ENCODE data around the gene TTLL8.

Gene TTLL8

DNA sequence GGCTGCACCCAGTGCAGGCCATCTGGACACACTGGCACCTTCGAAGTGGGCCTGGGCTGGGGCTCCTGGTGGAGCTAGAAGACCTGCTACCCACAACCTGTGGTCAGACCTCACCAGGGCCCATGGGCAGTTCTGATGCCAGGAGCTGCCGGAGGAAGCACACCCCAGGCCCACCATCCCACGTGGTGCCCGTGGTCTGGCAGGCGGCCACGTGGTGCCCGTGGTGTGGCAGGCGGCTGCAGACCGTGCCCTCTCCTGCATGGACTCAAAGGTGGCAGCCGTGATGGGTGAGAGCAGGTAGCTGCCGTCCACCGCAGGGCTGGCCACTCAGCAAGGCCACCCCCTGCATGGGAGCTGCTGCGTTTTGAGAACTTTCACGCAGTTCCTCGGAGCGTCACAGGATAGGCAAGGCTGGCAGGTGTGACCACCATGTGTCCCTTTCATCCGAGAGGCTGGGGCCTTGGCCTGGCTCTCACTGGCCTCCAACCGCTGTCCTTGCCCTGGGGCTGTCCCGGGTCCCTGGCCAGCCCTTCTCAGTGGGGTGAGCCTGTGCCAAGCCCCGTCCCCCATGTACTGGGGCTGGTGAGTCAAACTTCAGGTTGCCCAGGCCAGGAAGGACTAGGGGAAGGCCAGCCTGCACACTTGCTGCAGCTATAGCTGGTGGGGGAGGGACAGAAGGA, 41.6 kb downstream of the TTLL8 start:
- no peak for FAIRE-seq

DNA sequence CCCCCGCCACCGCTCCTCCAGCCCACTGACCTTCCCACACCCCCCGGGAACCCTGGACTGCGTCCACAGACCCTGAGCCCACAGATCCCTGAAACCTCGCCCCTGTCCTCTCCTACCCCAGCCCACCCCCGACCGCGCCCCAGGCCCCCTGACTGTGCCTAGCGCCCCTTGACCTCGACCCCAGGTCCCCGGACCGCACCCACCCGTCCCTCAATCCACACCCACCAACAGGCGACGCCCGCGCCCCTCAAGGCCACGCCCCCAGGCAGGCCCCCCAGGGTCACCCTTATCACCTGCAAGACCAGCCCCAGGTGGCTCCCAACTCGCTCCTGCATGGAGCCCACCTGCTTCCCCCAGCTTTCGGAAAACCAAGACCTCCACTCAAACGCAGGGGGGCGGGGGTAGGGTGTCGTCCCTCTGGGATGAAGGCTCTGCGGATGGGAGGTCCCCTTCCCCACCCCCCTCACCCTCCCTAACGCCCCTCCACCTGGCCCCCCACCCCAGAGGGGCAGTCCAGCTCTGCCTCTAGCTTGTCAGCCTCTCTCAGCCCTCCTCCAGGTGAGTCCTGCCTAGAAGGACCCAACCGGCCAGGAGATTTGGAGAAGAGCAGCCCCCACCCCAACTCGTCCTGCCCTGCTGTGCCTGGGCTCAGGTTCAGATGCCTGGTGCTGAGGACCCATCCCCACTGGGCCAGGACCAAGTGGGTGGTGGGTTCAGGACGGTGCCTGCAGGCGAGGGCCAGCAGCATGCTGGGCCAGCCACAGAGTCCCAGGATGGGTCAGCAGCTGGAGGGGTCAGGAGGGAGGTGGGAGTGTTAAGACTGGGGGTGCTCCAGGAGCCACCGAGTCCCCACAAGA, 42.4 kb downstream of the TTLL8 start:
- FAIRE-seq: no peak

- FAIRE-seq: no peak
Observed at GRCh38 chr22:50014655-50015401, 43.3 kb downstream of the TTLL8 start.

DNA sequence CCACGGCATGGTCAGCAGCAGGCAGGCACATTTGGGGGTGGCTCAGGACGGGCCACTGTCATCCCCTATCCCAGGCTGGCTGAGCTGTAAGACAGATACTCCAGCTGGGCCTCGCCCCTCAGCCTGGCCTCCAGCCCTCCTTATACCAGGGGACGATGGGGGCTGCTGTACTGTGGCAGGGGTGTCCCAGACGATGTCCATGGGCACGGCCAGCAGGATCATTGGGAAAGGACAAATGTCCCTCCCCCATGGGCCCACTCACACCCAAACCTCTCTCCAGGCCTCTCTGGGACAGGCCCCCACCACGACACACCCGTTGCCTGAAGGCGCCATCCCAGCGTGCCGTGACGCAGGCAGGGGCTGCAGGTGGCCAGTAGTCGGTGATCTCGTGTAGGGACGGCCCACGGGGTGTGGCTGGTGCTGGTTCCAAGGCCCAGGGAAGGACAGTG, 44.0 kb downstream of the TTLL8 start:
- FAIRE-seq: no peak

DNA sequence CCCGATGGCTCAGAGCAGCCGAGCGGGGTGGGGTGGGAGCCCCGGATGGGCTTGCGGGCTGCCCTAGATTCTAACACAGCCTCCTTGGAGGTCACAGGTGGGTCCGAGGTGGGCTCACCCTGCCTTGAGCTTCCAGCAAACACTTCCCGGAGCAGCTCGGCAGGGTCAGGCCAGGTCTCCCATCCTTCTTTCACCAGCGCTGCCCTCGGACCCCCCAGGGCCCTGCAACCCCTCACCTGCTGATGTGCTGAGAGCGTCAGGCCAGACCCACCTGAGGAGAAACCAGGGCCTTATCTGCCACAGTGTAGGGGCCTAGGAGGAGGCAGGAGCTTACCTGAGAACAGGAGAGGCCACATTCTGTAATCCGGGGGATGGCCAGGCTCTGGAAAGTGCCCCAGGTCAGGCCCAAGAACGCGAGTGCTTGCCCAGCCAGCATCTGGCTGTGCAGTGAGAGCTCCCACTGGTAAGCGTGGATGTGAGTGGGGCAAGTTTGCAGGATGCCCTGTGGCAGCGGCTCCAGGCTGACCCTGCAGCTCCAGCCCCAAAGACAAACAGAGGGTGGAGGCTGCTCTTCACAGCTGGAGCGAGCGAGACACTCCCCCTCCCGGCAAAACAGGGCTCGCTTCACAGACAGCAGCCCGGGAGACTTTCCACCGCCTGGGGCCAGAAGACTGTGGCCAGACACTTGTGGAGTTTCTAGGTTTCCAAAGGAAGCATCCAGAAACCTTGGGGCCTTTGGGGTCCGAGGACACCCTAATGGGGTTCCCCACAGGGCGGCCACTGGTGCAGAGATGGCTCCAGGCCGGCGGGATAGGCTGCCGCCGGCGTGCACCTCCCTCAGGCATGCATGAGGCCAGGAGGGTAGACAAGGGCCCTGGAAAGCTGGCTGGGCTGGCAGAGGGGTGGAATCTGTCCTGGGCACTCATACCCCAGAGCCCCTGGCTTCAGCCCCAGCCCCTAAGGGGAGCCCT, 45.6 kb downstream of the TTLL8 start, which contains the start of gene IL17REL:
Gene IL17REL (minus strand): TSS at position 555 of the 971 bp plus-strand sequence. CDS start 119 bp downstream, at position 436.
- FAIRE-seq: no peak

DNA sequence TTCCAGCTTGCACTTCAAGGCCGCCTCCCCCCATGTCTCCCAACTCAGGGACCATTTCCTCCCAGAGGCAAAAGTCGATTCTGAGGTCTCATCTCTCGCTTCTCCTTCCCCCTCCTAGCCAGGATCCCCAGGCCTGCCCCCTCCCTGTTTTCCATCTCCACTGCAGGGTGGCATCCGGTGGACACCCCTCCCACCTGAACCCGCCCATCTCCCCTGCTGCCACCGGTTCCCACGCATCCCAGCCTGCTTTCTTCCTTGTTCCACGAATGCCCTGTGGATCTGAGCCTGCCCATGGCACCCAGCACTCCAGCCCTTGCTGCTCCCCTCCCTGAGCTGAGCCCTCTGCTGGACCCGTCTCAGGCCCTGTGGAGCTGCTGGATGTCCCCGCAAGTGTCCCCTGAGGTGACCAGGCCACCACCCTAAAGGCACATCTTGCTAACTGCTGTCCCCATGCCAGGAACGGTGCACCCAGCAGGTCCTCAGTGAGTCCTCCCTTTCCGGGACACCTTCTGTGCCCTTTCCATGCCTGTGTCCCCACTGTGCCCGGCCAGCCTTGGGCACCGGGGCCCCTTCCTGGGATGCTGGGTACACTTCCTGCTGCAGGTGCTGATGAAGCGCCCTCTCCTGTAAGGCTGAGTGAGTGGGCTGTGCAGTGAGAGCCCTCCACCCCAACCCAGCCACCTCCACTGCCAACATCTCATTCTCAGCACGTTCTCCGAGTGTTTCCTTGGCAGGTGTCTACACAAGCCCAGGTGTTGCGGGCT, 46.5 kb downstream of the TTLL8 start:
- no peak for FAIRE-seq

- no peak for FAIRE-seq
Observed at GRCh38 chr22:50010676-50011446, 47.2 kb downstream of the TTLL8 start.

GRCh38 chr22:50009765-50010675, 48.1 kb downstream of the TTLL8 start:
- no peak for FAIRE-seq

- FAIRE-seq: no peak
Observed at GRCh38 chr22:50009251-50009650, 48.8 kb downstream of the TTLL8 start.

DNA sequence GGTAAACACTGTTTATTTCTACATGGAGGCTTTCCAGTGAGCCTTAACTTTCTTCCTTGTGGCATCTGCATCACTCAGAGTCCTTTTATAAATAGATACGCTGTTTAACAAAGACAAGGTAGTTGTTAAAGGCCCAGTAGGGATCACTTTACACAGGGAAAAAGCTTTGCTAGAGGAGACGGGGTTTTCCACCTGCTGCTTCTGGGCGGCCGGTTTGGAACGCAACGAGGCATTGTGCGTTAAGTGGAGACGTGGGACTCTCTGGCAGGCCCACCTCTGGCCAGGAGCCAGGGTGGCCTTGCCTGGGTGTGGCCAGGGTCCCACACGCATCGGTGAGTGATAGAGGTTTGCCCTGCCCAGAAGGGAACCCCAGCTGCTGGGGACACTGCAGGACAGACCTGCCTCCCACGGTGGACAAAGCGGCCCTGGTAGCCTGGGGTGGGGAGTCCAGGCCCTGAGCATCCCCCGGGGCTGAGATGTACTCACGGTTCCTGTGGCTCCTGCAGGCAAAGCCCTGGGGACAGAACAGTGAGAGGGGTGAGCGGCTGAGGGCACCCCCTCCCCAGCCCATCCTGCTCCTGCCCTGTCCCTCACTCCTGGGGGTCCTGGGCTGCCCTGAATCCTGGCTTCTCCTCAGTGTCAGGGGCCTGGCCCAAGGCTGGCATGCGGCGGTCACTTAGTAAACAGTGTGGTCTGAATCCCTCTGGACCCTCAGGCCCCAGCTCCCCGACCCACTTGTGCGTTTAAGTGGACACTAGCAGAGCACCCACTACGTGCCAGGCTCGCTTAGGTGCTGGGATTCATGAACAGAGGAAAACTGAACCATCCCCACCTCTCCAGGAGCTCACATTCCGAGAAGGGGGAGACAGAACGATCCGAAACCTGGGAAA, 49.7 kb downstream of the TTLL8 start:
- FAIRE-seq: no peak

DNA sequence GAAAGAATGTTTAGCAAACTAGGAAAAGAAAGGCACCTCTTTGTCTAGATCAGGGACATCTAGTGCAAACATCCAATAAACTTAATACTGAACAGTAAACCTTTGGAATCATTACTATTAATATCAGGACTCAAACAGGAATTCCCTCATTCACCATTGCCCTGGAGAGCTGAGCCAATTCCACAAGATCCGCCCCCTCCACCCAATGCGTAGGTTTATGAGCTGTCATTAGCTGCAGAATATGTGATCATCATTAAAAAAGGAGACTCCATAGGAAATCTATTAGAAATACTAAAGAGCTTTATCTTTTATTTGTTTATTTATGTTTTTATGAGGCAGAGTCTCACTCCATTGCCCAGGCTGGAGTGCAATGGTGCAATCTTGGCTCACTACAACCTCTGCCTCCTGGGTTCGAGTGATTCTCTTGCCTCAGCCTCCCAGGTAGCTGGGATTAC, 51.0 kb downstream of the TTLL8 start:
- no peak for FAIRE-seq

- no peak for FAIRE-seq
Observed at GRCh38 chr22:50004918-50005317, 53.2 kb downstream of the TTLL8 start.

DNA sequence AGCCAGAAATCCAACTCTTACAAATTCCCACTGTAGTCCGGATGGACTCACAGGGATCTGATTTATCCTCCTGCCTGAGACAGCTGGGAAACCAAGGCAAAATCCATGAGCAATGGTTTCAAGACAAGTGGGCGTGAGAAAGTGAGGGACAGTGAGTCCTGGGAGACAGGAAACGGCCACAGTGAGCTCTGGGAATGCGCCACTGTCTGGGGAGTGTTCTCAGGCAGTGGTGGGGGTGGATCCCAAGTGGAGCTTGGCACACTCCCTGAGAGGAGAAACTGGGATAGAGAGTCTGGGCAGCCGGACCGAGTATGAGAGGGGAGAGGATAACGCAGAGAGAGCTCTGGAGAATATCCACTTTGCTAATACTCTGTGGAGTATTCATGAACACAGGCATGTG, 55.3 kb downstream of the TTLL8 start:
- no peak for FAIRE-seq

GRCh38 chr22:50001388-50002231, 56.5 kb downstream of the TTLL8 start:
- FAIRE-seq: no peak

- no peak for FAIRE-seq
Observed at GRCh38 chr22:50000587-50001387, 57.3 kb downstream of the TTLL8 start.

DNA sequence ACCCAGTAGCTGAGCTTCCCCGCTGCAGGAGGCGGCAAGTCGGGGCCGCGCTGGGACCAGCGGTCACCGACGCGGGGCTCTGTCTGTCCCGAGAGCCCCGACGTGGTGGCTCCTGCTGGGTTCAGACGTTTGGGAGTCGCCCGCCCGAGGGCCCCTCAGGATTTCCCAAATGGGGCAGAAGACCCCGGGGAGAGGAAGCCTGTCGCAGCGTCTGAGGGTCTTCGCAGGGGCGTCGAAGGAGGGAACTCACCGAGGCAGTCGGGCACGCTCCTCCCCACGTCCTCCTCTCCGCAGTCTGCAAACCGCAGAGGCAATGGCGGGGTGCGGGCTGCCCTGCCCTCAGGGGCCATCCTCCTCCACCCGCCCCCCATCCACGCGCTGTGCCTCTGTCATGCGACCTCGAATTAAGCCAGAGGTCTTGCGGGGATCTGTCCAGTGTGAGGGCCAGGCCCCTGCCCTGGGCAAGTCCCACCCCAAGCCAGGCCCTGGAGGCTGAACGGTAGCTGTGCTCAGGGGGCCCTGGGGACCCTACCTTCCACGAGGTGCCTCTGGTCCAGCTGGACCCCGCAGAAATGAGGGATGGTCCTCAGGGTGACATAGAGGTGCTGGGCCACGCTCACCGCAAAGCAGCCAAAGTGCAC, 58.0 kb downstream of the TTLL8 start:
- FAIRE-seq: no peak

Data from G401.6 (cell line).